ENCODE data around the gene DNAJC4.

Gene DNAJC4

DNA sequence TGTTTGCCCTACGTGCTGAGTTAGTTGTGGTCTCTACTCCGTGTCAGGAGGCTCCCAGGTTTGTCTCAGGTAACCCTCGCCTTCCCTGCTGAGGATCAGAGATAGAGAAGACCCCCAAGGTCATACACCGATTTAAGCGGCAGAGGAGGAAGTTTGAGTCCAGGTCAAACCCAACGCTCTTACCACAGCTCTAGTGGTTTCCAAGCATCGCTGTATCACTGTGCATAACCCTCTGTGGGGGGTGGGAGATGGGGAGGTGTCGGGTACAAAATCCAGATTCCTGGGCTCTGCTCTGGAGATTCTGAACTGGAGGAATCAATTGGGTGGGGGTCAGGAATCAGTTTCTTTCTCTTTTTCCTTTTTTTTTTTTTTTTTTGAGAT is 627 bp downstream of the DNAJC4 start:
- no peak for DNase-seq

DNA sequence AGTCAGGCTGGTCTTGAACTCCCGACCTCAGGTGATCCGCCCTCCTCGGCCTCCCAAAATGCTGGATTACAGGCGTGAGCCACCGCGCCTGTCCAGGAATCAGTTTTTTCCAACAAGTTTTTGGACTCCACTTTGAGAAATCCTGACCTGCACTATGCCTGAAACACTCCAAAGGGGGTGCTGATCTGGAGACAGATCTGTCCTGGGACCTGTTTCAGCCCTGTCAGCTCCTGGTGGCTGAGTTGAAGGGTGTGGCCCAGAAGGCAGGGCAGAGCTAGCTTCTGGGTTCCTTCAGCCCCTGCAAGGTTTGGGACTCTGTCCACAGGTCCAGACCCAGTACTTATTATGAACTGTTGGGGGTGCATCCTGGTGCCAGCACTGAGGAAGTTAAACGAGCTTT is 1.2 kb downstream of the DNAJC4 start:
- DNase-seq, result no peak

DNA sequence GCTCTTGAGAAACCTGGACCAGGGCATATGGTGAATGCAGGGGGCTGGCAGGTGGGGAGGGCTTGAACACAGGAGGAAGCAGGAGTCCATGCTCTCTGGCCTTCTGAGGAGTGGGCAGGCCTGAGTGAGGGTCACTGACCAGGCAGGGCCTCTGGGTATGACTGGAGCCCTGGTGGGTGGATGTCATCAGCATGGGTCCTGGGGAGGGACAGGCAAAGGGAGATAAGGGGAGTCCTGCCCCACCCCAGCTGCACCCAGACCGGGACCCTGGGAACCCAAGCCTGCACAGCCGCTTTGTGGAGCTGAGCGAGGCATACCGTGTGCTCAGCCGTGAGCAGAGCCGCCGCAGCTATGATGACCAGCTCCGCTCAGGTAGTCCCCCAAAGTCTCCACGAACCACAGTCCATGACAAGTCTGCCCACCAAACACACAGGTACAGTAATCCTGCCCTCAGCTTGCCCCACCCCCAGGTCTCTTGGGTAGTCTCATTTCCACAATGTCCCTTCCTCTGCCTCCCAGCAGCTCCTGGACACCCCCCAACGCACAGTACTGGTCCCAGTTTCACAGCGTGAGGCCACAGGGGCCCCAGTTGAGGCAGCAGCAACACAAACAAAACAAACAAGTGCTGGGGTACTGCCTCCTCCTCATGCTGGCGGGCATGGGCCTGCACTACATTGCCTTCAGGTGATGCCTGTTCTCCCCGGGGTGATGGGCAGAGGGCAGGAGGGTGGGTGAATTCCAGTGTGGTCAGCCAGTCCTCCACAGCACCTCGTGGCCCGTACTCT is 2.0 kb downstream of the DNAJC4 start:
- no peak for DNase-seq

- no peak for DNase-seq
Measured at GRCh38 chr11:64232967-64233315, 2.6 kb downstream of the DNAJC4 start.

DNA sequence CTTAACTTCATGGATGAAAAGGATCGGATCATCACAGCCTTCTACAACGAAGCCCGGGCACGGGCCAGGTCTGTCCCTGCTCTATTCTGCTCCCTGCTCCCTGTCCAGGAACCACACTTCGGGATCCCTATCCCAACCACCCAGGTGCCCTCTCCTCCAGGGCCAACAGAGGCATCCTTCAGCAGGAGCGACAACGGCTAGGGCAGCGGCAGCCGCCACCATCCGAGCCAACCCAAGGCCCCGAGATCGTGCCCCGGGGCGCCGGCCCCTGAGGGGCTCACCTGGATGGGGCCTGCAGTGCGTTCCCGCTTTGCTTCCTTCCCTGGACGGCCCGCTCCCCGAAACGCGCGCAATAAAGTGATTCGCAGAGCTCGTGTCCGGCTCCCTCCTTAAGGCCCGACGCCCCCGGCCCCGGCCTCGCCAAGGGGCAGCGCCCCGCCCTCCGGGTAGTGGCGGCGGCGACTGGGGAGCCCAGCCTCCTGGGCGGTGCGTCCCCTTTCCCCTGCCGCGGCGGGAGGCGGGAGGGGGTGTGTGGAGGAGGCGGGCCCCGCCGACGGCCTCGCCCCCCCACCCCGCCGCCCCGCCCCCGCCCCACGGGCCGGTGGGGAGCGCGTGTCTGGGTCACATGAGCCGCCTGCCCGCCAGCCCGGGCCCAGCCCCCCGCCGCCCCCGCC is 3.7 kb downstream of the DNAJC4 start, which contains the start of gene VEGFB:
VEGFB (plus strand) TSS at position 672 of the 674 bp plus-strand sequence. CDS start 250 bp downstream, outside the sequence.
- DNase-seq, result peak; percentile 82

GRCh38 chr11:64234647-64235379 is 4.5 kb downstream of the DNAJC4 start:
- peak; percentile 50 for DNase-seq

DNA sequence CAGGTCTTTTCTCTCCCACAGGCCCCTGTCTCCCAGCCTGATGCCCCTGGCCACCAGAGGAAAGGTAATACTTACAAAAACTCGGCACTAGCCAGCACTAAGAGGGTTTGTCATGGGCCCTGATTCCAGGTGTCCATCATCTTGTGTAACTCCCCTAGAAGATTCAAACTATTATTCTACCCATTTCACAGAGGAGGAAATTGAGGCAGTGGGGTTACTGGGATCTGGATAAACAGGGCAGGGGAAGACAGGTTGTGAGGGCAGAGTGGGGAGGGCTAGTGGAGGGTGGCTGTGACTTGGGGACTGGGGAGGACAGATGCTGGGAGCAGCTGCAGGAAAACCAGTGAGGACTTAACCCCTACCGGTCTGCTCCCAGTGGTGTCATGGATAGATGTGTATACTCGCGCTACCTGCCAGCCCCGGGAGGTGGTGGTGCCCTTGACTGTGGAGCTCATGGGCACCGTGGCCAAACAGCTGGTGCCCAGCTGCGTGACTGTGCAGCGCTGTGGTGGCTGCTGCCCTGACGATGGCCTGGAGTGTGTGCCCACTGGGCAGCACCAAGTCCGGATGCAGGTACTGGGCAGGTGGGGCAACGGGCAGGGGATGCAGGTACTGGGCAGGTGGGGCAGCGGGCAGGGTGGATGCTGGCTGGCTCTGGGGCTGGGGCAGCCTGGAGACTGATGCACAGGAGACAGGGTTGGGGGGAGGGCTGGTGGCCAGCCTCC is 5.3 kb downstream of the DNAJC4 start:
- DNase-seq, result no peak

DNA sequence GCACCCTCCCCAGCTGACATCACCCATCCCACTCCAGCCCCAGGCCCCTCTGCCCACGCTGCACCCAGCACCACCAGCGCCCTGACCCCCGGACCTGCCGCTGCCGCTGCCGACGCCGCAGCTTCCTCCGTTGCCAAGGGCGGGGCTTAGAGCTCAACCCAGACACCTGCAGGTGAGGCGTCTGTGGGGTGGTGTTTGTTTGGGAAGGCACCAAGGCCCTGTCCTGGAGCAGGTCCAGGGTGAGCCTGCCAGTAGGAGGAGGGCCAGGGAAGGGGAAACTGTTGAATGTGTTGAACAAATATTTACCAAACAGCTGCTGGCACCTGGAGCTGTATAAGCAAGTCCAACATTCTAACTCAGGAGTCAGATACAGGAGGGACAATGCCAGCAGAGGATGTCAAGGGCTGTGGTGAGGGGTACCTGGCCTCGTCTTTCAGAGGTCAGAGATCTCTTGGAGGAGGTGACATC is 7.2 kb downstream of the DNAJC4 start:
- DNase-seq, result no peak

DNA sequence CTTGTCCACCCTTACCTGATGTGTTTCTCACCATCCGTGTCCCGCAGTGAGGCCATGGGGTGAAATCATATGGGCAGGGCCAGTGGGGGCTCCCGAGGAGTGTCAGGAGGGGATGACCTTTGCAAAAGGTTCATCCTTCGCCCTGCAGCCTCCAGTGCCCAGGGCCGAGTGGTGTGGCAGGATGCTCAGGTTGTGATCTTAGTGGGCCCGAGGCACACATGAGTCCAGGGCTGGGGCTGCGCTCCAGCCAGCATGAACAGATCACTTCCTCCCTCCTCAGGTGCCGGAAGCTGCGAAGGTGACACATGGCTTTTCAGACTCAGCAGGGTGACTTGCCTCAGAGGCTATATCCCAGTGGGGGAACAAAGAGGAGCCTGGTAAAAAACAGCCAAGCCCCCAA is 7.7 kb downstream of the DNAJC4 start:
- DNase-seq, result no peak

DNA sequence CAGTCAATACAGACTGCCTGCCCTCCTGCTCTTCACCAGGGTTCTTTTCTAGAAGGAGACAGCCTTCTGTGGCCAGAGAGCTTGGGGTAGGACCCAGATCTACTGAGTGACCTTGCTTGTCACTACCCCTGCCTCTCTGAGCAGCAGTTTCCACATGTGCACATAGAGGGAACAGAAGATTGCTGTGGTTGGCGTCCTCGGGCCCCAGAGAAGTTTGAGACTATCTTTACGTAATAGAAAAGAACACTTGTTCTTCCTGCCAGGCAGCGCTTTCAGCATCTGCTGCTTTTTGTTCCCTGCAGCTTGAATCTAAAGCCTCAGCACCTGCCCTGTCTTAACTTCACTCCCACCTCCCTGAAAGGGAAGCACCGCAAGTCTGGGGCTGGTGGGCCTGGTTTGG is 8.7 kb downstream of the DNAJC4 start:
- DNase-seq, result no peak

DNA sequence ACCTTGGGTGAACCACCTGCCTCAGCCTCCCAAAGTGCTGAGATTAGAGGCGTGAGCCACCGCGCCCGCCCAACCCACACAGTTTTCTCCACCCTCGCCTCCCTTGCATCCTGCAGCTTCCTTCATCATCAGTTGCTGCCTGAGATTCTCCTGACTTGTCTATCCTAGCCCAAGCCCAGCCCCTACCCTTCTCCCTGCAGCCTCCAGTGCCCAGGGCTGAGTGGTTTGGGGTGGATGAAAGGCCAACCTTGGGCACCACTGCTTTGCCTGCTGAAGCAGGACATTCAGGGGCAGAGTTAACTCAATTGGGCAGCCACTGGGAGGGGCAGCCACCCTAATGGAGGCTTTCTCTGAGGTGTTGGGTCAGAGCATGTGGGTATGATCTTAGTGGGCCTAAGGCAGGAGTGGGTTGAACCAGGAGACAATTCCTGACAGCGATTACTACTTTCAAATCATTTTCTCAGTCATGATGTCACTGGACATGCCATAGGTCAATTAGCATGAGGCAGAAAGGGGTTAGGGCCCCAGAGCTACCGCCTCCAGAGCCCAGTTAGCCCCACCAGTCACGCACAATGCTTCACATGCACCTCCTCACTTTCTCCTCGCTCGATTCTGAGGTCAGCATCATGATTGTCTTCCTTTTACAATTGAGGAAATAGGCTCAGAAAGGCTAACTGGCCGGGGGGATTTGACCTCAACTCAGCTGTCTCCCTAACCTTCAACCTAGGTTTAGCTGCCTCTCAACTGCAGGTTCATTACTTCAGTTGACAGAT is 9.5 kb downstream of the DNAJC4 start:
- DNase-seq, result no peak

DNA sequence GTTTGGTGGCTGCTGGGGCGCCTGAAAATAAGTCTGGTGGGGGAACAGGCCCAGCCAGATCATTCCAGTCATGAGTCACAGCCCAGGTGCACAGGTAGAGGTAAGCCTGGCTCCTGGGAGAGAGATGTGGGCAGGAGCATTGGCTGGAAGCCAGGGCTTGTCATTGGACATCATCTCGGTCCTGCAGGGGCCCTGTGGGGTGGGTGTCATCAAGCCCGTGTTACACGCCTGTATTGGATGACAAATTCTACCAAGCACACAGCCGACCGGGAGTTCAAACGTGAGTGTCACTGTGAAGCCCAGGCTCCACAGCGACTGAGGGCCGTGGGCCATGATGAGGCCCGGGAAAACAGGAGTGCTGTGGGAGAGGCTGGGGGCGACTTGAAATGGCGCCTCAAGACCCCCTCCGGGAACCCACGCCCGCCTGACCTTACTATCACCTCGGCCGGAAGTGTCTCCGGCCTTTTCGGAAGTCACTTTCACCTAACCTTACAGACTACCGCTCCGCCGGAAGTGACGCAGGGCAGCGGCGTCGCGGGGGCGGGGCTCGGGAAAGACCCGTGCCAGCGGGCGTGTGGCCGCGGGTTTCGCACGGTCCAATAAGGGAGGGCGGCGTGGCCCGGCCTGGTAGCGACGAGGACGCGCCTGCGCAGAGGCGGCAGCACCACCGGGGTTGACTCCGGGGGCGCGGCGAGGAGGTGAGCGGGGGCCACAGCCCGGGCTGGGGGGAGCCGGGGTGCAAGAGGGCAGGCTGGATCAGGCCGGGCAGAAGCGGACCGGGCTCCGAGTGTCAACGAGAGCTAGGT is 10.3 kb downstream of the DNAJC4 start, which contains the start of gene FKBP2:
FKBP2 (plus strand) TSS at position 661 of the 806 bp plus-strand sequence. CDS start 1,293 bp downstream, outside the sequence.
- DNase-seq, result peak; percentile 99

DNA sequence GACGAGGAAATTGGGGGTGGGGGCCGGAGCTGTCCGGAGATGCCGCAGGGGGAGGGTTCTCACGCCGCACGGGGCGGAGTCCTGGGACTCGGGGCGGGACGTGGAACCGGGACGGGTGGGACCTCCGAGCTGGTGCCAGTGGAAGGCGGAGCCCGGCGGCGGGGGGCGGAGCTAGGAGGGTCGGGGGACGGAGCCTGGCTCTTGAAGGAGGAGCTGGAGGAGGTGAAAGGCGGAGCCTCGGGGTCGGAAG is 10.8 kb downstream of the DNAJC4 start:
- DNase-seq, result peak; percentile 100

- no peak for DNase-seq
Measured at GRCh38 chr11:64241491-64242374, 11.4 kb downstream of the DNAJC4 start.

- no peak for DNase-seq
Measured at GRCh38 chr11:64243236-64243854, 13.0 kb downstream of the DNAJC4 start.

- no peak for DNase-seq
Measured at GRCh38 chr11:64244107-64244506, 13.8 kb downstream of the DNAJC4 start.

DNA sequence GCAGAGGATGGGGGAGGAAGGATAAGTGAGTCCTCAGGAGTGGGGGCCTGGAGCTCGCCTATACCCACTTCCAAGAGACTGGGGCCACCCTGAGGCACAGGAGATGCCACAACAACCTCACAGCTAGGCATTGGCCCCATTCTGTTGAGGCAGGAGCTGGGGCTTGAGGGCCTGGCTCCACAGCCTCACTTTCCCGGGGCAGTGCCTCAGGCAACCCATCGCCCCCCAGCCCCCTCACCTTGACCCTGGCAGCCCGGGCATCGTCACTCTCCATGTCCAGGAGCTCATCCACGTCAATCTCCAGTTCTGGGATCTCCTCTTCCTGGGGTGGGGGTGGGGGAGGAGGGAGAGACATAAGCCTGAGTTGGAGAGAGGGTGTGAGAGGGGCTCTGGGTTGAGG is 14.6 kb downstream of the DNAJC4 start:
- DNase-seq, result no peak

GRCh38 chr11:64245401-64245796 is 15.1 kb downstream of the DNAJC4 start:
- no peak for DNase-seq

DNA sequence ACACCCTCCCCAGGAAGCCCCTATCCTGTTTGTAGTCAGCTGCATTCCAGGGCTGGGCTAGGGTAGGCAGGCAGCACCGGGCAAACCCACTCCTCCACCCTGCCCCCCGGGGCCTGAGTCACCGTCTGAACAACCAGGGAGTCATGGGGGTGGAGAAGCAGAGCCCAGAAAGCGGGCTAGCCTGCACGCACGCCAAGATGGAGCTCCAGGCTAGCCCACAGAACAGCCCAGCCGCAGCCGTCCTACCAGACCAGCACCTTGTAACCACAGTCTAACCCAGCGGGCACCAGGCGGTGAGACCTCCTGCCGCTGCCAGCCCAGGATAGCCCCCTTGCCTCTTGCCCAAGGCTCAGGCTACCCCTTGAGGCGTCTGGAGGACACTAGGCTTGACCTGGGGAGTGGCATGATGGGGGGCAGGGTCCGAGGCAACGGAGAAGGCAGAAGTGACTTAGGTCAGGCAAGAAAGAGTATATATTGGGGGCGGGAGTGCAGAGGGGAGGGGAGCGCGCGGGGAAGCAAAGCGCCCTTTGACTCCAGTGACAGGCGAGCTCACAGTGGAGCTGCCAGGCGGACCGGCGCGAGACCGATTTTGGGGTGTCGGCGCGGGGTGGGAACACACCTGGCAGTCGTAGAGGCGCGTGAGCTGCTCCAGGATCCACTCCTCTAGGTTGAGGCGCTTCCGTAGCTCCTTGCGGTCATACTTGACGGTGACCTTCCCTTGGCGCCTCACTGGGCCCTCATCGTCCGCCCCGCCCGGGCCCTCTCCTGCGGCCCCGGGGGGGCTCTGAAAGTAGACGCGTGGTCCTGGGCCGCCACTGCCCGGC is 15.7 kb downstream of the DNAJC4 start:
- DNase-seq, result peak; percentile 82

Data from activated CD4-positive, alpha-beta T cell treated with anti-CD3 and anti-CD28 coated beads, Interleukin-10, Interleukin-2, amounts not matched to agents 100 ng/mL and 50 ng/mL, durations not matched to agents 16 hours and 8 hours (primary cell).